GM19324 (cell line): ENCODE results near the gene EFL1.

Experiments
- ATAC-seq: cut with Tn5 transposase; IDR thresholded peaks from one replicate; pipeline ENCODE4 v1.9.1; 2021; ENCODE audit warnings: mild to moderate bottlenecking, moderate library complexity; ENCODE audit not compliant: unreplicated experiment, low FRiP score

The EFL1 gene

DNA sequence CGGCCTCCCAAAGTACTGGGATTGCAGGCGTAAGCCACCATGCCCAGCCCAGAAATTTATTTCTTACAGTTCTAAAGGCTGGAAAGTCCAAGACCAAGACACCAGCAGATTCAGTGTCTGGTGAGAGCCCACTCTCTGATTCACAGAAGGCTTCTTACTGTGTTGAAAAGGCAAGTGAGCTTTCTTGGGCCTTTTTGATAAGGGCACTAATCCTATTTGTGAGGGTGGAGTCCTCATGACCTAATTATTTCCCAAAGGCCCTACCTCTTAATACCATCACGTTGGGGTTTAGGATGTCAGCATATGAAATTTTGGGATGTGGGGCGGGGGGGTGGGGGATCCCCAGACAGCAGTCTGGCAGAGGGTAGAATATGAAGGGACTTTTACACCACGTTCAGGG, 169.2 kb downstream of the EFL1 start:
- ATAC-seq = no peak

DNA sequence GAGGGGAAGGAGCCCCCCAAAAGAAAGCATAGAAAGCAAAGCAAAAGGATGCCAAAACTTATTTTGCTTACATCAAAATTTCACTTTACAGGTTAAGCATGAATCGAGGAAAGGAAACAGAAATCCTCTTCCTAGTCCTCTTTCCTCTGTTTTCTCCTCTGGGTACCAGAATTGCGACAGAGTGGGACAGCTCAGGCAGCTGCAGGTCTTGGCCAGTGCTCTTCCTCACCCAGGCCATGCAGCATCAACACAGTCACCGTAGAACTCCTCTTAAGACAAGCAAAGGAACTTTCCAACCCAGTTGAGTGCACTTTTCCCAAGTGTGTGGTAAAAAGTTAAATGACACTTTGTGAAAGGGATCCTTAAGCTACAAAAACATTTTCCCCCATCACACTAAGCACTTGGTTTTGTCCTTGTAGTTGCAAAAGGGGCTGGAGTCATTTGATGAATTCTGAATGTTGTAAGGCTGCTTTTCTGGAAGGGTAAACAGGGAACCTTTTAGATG, 170.8 kb downstream of the EFL1 start:
- ATAC-seq = no peak

DNA sequence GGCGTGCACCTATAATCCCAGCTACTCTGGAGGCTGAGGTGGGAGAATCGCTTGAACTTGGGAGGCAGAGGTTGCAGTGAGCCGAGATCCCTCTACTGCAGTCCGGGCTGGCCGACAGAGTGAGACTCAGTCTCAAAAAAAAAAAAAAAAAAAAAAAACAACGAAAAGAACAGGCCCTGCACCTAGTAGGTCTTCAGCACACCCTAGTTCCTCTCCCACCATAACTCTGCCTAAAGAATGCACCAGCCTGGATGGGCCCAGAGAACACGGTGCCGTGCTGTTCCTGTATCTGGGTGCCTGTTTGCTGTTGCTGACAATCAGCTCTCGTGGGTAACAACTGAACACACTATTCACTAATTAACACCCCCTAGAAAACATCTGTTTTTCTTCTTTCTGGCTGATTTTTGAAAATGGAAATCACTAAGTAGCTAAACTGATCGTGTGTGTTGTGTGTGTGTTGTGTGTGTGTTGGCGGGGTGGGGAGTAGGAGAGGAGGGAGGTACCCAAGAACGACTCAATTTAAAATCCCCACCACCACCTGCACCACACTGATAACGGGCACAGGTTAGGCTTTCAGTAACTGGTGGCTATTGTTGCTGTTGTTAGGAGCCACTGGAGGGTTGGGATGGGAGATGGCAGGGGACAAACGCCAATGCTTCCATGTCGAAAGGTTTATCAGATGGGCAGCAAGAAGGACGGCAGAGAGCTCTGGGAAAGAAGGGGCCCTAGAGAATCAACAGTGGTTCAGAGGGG, 176.1 kb downstream of the EFL1 start:
- no peak for ATAC-seq

DNA sequence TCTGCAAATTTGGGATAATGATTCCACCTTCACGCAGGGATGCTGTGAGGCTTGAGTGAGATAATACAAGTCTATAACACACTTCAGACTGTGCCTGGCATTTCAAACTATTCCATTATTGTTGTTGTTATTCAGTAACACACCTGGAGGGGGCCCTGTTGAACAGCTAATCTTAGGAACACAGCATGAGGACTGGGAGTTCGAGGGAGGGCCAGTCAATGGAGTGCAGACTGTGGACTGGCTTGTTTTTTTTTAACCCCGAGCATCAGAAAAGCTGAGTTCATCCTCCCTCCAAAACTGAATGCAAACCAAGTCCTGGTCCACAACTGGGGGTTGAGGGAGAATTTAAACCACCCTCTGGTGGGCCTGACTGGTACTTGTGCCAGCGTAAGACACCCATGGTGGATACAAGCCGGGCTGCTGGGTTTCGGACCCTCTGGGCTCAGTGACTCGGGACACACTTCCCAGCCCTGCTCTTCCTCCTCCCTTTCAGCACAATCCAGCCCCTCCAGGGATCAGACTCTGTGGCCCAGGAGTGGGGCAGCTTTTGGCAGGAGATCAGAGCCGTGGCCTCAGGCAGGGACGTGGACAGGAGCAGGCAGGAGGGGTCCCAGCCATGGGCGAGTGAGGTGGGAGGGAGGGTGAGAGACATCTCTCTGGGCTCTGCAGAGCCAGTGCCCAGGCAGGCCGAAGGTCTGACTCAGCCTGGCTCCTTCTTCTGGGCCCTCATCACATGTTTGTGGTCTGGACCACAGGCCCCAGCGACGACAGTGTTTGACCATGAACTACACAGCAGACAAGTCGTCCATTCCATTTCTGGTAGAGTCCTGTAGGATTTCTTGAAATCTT, 180.4 kb downstream of the EFL1 start:
- no peak for ATAC-seq

DNA sequence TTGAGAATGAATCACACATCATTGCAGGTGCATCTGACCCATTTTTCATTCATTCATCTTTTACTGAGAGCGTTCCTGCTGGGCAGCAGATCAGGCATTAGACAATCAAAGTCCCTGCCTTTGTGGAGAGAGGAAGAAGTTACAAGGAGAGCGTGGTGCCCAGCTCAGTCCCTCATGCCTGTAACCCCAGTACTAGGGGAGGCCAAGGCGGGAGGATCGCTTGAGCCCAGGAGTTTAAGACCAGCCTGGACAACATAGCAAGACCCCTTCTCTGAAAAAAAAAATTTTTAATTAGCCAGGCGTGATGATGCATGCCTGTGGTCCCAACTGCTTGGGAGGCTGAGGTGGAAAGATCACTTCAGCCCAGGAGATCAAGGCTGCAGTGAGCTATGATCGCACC, 181.8 kb downstream of the EFL1 start:
- no peak for ATAC-seq
